Thyroid gland (tissue), 4 donors: ENCODE data around the gene SH3RF3.

Source experiments
- POLR2A ChIP-seq, 2 donors: fragments of 450-650 bp; IDR thresholded peaks; one replicate each; pipeline ENCODE4 v1.6.1; 2017; ENCODE audit warnings: antibody characterized with exemption in 2 of 2, mild to moderate bottlenecking in 2 of 2, moderate library complexity in 1 of 2
- TF ChIP-seq, protein P1 (sequence below), 6 experiments: fragments of 200-600 bp in 3 of 6; fragments of 450-650 bp in 3 of 6; sonication (generic) in 3 of 6; IDR thresholded peaks; one replicate each; pipeline ENCODE4 v1.5.1; 2016 to 2019; ENCODE audit warnings: antibody characterized with exemption in 6 of 6, mild to moderate bottlenecking in 2 of 6, inconsistent platforms in 1 of 6, moderate library complexity in 1 of 6

DNA sequence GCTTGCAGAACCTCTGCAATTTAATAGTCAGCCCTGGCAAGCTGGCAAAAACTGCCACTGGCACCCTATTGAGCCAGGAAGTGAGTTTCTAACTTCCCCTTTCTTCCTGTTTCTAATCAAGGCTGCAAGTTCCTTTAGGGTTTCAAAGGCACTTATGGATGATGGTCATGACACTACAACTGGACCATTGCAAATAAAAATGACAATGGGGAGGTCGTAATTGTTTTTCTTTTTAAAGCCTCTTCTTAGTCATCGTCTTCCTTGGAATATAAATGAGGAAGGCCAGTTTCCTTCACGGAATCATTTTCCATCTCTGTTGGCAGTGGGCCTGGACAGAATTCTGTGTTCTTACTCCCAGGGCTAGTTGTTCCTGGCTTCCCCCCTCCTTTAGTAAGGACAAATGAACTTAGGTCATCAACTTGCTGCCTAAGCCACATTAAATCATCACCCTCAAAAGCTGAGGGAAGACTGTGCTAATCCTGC lies 35.8 kb downstream of the SH3RF3 start:
- TF ChIP-seq POLR2A (IDR thresholded peaks at IDR 0.05): no peak
- TF ChIP-seq, protein P1, sequence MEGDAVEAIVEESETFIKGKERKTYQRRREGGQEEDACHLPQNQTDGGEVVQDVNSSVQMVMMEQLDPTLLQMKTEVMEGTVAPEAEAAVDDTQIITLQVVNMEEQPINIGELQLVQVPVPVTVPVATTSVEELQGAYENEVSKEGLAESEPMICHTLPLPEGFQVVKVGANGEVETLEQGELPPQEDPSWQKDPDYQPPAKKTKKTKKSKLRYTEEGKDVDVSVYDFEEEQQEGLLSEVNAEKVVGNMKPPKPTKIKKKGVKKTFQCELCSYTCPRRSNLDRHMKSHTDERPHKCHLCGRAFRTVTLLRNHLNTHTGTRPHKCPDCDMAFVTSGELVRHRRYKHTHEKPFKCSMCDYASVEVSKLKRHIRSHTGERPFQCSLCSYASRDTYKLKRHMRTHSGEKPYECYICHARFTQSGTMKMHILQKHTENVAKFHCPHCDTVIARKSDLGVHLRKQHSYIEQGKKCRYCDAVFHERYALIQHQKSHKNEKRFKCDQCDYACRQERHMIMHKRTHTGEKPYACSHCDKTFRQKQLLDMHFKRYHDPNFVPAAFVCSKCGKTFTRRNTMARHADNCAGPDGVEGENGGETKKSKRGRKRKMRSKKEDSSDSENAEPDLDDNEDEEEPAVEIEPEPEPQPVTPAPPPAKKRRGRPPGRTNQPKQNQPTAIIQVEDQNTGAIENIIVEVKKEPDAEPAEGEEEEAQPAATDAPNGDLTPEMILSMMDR (IDR thresholded peaks at IDR 0.05): no peak
